Measurements from ENCODE around the gene MEAF6. TPM values are rescaled to one million over a fixed set of nuclear protein-coding genes. Genes with fewer than 3 reads are reported as not detected.
A peak's percentile ranks its signal among the peaks of the same experiment; 100 is the strongest.

The MEAF6 gene
- total and polyA plus RNA-seq, 2 donors (not counting 1 experiment from before 2014, with no cell fraction given), result 49.4 to 56.0 TPM

DNA sequence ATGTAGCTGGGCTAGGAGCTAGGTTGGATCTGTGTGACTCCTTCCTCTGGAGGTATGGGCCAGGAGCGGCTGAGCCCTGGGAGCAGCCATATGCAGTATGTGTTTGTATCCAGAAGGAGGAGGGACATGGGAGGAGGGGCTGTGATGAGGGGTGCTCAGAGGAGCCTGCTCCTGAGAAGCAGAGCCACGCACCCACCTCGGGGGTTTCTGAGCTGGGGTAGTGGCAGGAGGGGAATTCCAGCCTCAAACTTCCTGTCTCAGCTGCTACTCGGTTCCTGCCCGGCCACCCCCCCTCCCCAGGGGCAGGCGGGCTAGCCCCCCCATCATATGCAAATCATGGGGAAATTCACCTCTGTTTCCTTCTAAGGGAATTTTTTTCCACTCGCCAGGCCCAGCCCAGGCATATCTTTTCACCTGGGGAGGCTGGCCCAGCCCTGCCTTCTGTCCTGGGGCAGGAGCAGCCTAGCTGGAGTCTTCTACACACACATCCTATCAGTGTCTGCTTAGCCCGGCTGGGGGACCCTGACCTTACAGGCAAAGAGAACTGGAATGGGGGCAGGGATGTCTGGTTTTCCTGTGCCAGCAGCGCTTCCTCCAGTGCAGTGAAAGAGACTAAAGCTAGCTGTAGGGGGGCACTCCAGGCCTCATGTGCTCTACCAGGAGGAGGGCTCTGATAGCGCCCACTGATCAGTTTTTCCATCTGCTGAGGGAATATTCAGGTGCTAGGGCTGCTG is 37.2 kb downstream of the MEAF6 start:
- peaks cover 28% of the 10 kb centered on the region for H3K36me3 ChIP-seq (ENCODE audit: control insufficient read depth, insufficient read depth, low read length)
- no peak for TF ChIP-seq EZH2 (IDR thresholded peaks at IDR 0.05; ENCODE audit: low read length, missing control alignments)
- TF ChIP-seq, protein P1, sequence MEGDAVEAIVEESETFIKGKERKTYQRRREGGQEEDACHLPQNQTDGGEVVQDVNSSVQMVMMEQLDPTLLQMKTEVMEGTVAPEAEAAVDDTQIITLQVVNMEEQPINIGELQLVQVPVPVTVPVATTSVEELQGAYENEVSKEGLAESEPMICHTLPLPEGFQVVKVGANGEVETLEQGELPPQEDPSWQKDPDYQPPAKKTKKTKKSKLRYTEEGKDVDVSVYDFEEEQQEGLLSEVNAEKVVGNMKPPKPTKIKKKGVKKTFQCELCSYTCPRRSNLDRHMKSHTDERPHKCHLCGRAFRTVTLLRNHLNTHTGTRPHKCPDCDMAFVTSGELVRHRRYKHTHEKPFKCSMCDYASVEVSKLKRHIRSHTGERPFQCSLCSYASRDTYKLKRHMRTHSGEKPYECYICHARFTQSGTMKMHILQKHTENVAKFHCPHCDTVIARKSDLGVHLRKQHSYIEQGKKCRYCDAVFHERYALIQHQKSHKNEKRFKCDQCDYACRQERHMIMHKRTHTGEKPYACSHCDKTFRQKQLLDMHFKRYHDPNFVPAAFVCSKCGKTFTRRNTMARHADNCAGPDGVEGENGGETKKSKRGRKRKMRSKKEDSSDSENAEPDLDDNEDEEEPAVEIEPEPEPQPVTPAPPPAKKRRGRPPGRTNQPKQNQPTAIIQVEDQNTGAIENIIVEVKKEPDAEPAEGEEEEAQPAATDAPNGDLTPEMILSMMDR (conservative IDR thresholded peaks at IDR 0.05 in 1 of 2, IDR thresholded peaks at IDR 0.05 in 1 of 2; ENCODE audit: low read depth in 1 of 2, low read length in 2 of 2), result no peak
- peaks cover 45% of the 10 kb centered on the region for H3K4me1 ChIP-seq (ENCODE audit: control insufficient read depth, extremely low read depth, insufficient read depth, low read length)
- no peak overlapping the region for H2AFZ ChIP-seq (ENCODE audit: low read length)
- H3K27me3 ChIP-seq (ENCODE audit: control insufficient read depth, insufficient read depth, low read length), result no peaks in the 10 kb centered on the region
- H3K9me3 ChIP-seq (ENCODE audit: control insufficient read depth, insufficient read depth, low read depth, low read length), result no peaks in the 10 kb centered on the region
- peak overlapping the region; percentile 92 for H3K27ac ChIP-seq (ENCODE audit: insufficient read depth, low read length)
- peak overlapping the region; percentile 43 for H3K9ac ChIP-seq (ENCODE audit: insufficient read depth, low read length)
- peak overlapping the region; percentile 99 for H3K4me2 ChIP-seq (ENCODE audit: extremely low read depth, insufficient read depth, low read length)
- peak in 1 of 2 donors; percentile 74 for DNase-seq (ENCODE audit: low read depth in 2 of 2)
- H3K4me3 ChIP-seq (replicated peaks in 1 of 4; ENCODE audit: control extremely low read depth in 1 of 4, insufficient read depth in 1 of 4, low read depth in 3 of 4, low read length in 4 of 4), result peak overlapping the region; percentile 79 to 85 (median 82)
- H3K79me2 ChIP-seq (ENCODE audit: control insufficient read depth, insufficient read depth, low read length), result peaks cover 58% of the 10 kb centered on the region
- no peaks in the 10 kb centered on the region for H4K20me1 ChIP-seq (ENCODE audit: control insufficient read depth, extremely low read depth, insufficient read depth, low read length)

DNA sequence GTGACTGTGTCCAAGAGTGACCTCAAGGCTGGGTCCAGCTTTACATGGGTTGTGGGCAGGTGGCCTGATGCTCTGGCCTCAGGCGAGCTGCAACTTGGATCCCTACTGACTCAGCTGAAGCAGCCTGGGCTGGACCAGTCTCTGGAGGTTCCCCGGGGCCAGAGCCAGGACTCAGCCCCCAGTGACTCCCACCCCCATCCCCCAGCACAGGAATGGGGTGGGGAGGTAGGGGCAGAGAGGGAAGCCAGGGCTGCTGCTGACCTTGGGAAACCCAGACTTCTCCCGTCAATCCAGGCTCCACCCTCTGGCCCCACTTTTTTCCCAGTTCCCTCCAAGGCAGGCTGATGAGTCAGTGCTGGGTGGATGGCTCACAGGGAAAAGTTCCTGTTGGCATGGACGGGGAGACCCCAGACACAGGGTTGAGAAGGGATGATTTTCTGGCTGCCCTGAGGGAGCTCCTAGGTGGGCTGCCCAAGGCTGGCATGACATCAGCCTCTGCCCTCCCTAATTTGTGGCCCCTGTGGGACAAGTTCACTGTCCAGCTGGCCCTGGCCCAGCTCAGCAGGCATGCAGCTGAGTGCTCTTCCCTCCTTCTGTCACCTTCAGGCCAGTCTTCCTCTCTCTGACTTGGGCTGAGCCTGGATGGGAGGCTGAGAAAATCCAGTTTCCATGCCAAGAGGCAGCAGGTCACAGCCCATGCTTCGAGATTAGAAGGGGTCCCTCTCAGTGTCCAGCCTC is 37.9 kb downstream of the MEAF6 start:
- DNase-seq (ENCODE audit: low read depth in 2 of 2), result peak; percentile 86 to 90
- no peak for TF ChIP-seq EZH2 (IDR thresholded peaks at IDR 0.05; ENCODE audit: low read length, missing control alignments)
- TF ChIP-seq, protein P1 (conservative IDR thresholded peaks at IDR 0.05 in 1 of 2, IDR thresholded peaks at IDR 0.05 in 1 of 2; ENCODE audit: low read depth in 1 of 2, low read length in 2 of 2), result no peak
- no peak overlapping the region for H2AFZ ChIP-seq (ENCODE audit: low read length)
- peak overlapping the region; percentile 92 for H3K27ac ChIP-seq (ENCODE audit: insufficient read depth, low read length)
- H3K4me2 ChIP-seq (ENCODE audit: extremely low read depth, insufficient read depth, low read length), result peak overlapping the region; percentile 99
- H3K36me3 ChIP-seq (ENCODE audit: control insufficient read depth, insufficient read depth, low read length), result peaks cover 22% of the 10 kb centered on the region
- no peaks in the 10 kb centered on the region for H3K9me3 ChIP-seq (ENCODE audit: control insufficient read depth, insufficient read depth, low read depth, low read length)
- no peaks in the 10 kb centered on the region for H3K27me3 ChIP-seq (ENCODE audit: control insufficient read depth, insufficient read depth, low read length)
- H3K4me1 ChIP-seq (ENCODE audit: control insufficient read depth, extremely low read depth, insufficient read depth, low read length), result peaks cover 53% of the 10 kb centered on the region
- H3K79me2 ChIP-seq (ENCODE audit: control insufficient read depth, insufficient read depth, low read length), result peaks cover 57% of the 10 kb centered on the region
- peak overlapping the region; percentile 43 for H3K9ac ChIP-seq (ENCODE audit: insufficient read depth, low read length)
- H3K4me3 ChIP-seq (replicated peaks in 1 of 4; ENCODE audit: control extremely low read depth in 1 of 4, insufficient read depth in 1 of 4, low read depth in 3 of 4, low read length in 4 of 4), result peak overlapping the region; percentile 79 to 85 (median 82)
- H4K20me1 ChIP-seq (ENCODE audit: control insufficient read depth, extremely low read depth, insufficient read depth, low read length), result no peaks in the 10 kb centered on the region

DNA sequence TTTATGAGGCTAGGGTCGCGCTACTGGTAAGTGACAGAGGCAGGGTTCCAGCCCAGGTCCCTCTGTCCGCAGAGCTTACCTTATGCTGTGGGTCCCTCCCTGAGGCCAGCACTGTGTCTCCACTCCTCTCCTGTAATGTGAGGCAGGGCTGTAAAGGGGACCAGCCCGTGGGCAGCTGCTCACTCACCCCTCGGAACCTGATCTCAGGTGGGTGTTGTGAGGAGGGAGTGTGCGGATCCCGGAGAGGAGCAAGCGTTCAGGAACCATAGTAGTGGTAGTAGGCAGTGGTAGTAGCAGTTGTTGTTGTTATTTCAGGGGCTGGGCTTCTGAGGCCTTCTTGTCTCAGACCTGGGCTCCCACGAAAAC is 38.5 kb downstream of the MEAF6 start:
- H3K4me1 ChIP-seq (ENCODE audit: control insufficient read depth, extremely low read depth, insufficient read depth, low read length), result peaks cover 57% of the 10 kb centered on the region
- no peaks in the 10 kb centered on the region for H3K9me3 ChIP-seq (ENCODE audit: control insufficient read depth, insufficient read depth, low read depth, low read length)
- H3K36me3 ChIP-seq (ENCODE audit: control insufficient read depth, insufficient read depth, low read length), result peaks cover 17% of the 10 kb centered on the region

More for the DNA sequence above, 38.5 kb downstream of the MEAF6 start:
- H3K27me3 ChIP-seq (ENCODE audit: control insufficient read depth, insufficient read depth, low read length), result no peaks in the 10 kb centered on the region
- no peak overlapping the region for H3K9ac ChIP-seq (ENCODE audit: insufficient read depth, low read length)
- DNase-seq (ENCODE audit: low read depth in 2 of 2), result no peak
- TF ChIP-seq EZH2 (IDR thresholded peaks at IDR 0.05; ENCODE audit: low read length, missing control alignments), result no peak
- TF ChIP-seq, protein P1 (conservative IDR thresholded peaks at IDR 0.05 in 1 of 2, IDR thresholded peaks at IDR 0.05 in 1 of 2; ENCODE audit: low read depth in 1 of 2, low read length in 2 of 2), result no peak
- H3K4me2 ChIP-seq (ENCODE audit: extremely low read depth, insufficient read depth, low read length), result peak overlapping the region; percentile 99
- H3K4me3 ChIP-seq (replicated peaks in 1 of 4; ENCODE audit: control extremely low read depth in 1 of 4, insufficient read depth in 1 of 4, low read depth in 3 of 4, low read length in 4 of 4), result peak overlapping the region; percentile 79 to 85 (median 82)
- peak overlapping the region; percentile 92 for H3K27ac ChIP-seq (ENCODE audit: insufficient read depth, low read length)
- H2AFZ ChIP-seq (ENCODE audit: low read length), result no peak overlapping the region
- H3K79me2 ChIP-seq (ENCODE audit: control insufficient read depth, insufficient read depth, low read length), result peaks cover 54% of the 10 kb centered on the region
- no peaks in the 10 kb centered on the region for H4K20me1 ChIP-seq (ENCODE audit: control insufficient read depth, extremely low read depth, insufficient read depth, low read length)

Measured in fibroblast of lung (primary cell).